ENCODE results near the gene TMEM175. TPM values are rescaled to one million over a fixed set of nuclear protein-coding genes. Genes with fewer than 3 reads are reported as not detected.

Gene TMEM175
- total and polyA plus RNA-seq, 2 donors (not counting 1 experiment from before 2014, with no cell fraction given), result 44.4 to 432 TPM

GRCh38 chr4:985123-985830, 53.0 kb downstream of the TMEM175 start:
- TF ChIP-seq CTCF (IDR thresholded peaks at IDR 0.05), result no peak
- Histone ChIP-seq H4K20me1 (ENCODE audit: control insufficient read depth, insufficient read depth, low read length, poor library complexity, severe bottlenecking) (peaks cover 14% of the 10 kb centered on the region), H3K9me3 (ENCODE audit: control extremely low read depth in 1 of 3, control insufficient read depth in 2 of 3, insufficient read depth in 1 of 3, low read length in 2 of 3) (no peaks in the 10 kb centered on the region), H3K4me2 (replicated peaks; ENCODE audit: low read depth, low read length, poor library complexity, severe bottlenecking) (peak overlapping the region; percentile 72), H3K36me3 (replicated peaks in 1 of 2; ENCODE audit: control extremely low read depth in 1 of 2, control insufficient read depth in 1 of 2, extremely low read depth in 1 of 2, insufficient read depth in 2 of 2, low read length in 1 of 2) (no peaks in the 10 kb centered on the region), H3K9ac (ENCODE audit: low read length) (peak overlapping the region; percentile 44), H3K4me3 (ENCODE audit: control extremely low read depth in 1 of 5, extremely low read depth in 1 of 5, insufficient read depth in 1 of 5, low read depth in 2 of 5, low read length in 4 of 5) (peak overlapping the region in 4 of 5 experiments; percentile 26 to 46 (median 42)), H3K4me1 (ENCODE audit: control insufficient read depth in 2 of 2, insufficient read depth in 2 of 2, low read length in 2 of 2) (peaks cover 25 to 26% of the 10 kb centered on the region in 2 donors), H3K27ac (ENCODE audit: low read length in 2 of 2) (no peak overlapping the region), H3K27me3 (replicated peaks in 1 of 4; ENCODE audit: control extremely low read depth in 1 of 4, control insufficient read depth in 3 of 4, insufficient read depth in 4 of 4, low read length in 3 of 4) (no peaks in the 10 kb centered on the region), H3K79me2 (ENCODE audit: control insufficient read depth, insufficient read depth, low read length) (peaks cover 15% of the 10 kb centered on the region), H2AFZ (ENCODE audit: insufficient read depth, low read depth, low read length, poor library complexity, severe bottlenecking) (peak overlapping the region; percentile 72)
- peak overlapping the region; percentile 26 for H3K27ac Mint-ChIP-seq
- ChIA-PET CTCF (interaction anchor here (0.6 to 6.7 kb wide), 3 partner anchors 9 to 244 kb away, joined by 3 to 90 read pairs (median 3); no protein-coding TSS in a partner anchor), POLR2A (interaction anchor here (0.5 kb wide), 1 partner anchor 65 kb away, joined by 5 read pairs; no protein-coding TSS in a partner anchor)
- DNase-seq (peak; percentile 58), ATAC-seq (ENCODE audit: low read depth) (peak; percentile 37)
- peak overlapping the region; percentile 91 for H3K4me3 Mint-ChIP-seq
- H3K27me3 Mint-ChIP-seq, result no peaks in the 10 kb centered on the region
- WGBS (ENCODE audit: insufficient coverage), result 14% methylated on average over 17 of the region's 23 CpGs
- no peaks in the 10 kb centered on the region for H3K9me3 Mint-ChIP-seq (ENCODE audit: insufficient read depth)
- H3K4me1 Mint-ChIP-seq, result peaks cover 23% of the 10 kb centered on the region
- intact Hi-C loops (cut with micrococcal nuclease), result loop anchor here (5.0 to 10.0 kb wide), 2 partner anchors 88 to 740 kb away; no protein-coding TSS in a partner anchor

- Mint-ChIP-seq H3K4me3 (peak overlapping the region; percentile 91), H3K9me3 (ENCODE audit: insufficient read depth) (no peaks in the 10 kb centered on the region), H3K27ac (peak overlapping the region; percentile 88), H3K4me1 (peaks cover 23% of the 10 kb centered on the region), H3K27me3 (no peaks in the 10 kb centered on the region)
- DNase-seq (no peak), ATAC-seq (ENCODE audit: low read depth) (peak; percentile 3)
- no peaks in the 10 kb centered on the region for H3K36me3 ChIP-seq (replicated peaks in 1 of 2; ENCODE audit: control extremely low read depth in 1 of 2, control insufficient read depth in 1 of 2, extremely low read depth in 1 of 2, insufficient read depth in 2 of 2, low read length in 1 of 2)
- H2AFZ ChIP-seq (ENCODE audit: insufficient read depth, low read depth, low read length, poor library complexity, severe bottlenecking), result peak overlapping the region; percentile 92
- peak overlapping the region; percentile 19 to 76 for H3K27ac ChIP-seq (ENCODE audit: low read length in 2 of 2)
- CTCF ChIA-PET, result interaction anchor here (0.8 to 6.7 kb wide), 27 partner anchors 12 to 744 kb away, joined by 3 to 90 read pairs (median 4); partner anchors contain the start of genes ATP5ME, DGKQ, GAK and MYL5
- intact Hi-C loops (cut with micrococcal nuclease), result loop anchor here (2.0 to 10.0 kb wide), 5 partner anchors 24 to 742 kb away; partner anchors contain the start of gene FGFRL1
- peak overlapping the region; percentile 52 to 83 (median 68) for H3K4me3 ChIP-seq (ENCODE audit: control extremely low read depth in 1 of 5, extremely low read depth in 1 of 5, insufficient read depth in 1 of 5, low read depth in 2 of 5, low read length in 4 of 5)
- under 1% methylated on average over 13 of the region's 14 CpGs for WGBS (ENCODE audit: insufficient coverage)
- TF ChIP-seq EZH2 (IDR thresholded peaks at IDR 0.05; ENCODE audit: borderline replicate concordance, insufficient read depth, low read depth, low read length, poor library complexity, severe bottlenecking) (no peak), CTCF (IDR thresholded peaks at IDR 0.05) (no peak)
- H3K79me2 ChIP-seq (ENCODE audit: control insufficient read depth, insufficient read depth, low read length), result peaks cover 15% of the 10 kb centered on the region
- H3K9me3 ChIP-seq (ENCODE audit: control extremely low read depth in 1 of 3, control insufficient read depth in 2 of 3, insufficient read depth in 1 of 3, low read length in 2 of 3), result no peaks in the 10 kb centered on the region
- H3K4me2 ChIP-seq (replicated peaks; ENCODE audit: low read depth, low read length, poor library complexity, severe bottlenecking), result peak overlapping the region; percentile 86
- no peaks in the 10 kb centered on the region for H3K27me3 ChIP-seq (replicated peaks in 1 of 4; ENCODE audit: control extremely low read depth in 1 of 4, control insufficient read depth in 3 of 4, insufficient read depth in 4 of 4, low read length in 3 of 4)
- POLR2A ChIA-PET, result interaction anchor here (1.0 to 1.7 kb wide), 5 partner anchors 24 to 244 kb away, joined by 3 to 8 read pairs (median 4); partner anchors contain the start of genes GAK and TMEM175
- peak overlapping the region; percentile 71 for H3K9ac ChIP-seq (ENCODE audit: low read length)
- H3K4me1 ChIP-seq (ENCODE audit: control insufficient read depth in 2 of 2, insufficient read depth in 2 of 2, low read length in 2 of 2), result peaks cover 25 to 26% of the 10 kb centered on the region in 2 donors
- H4K20me1 ChIP-seq (ENCODE audit: control insufficient read depth, insufficient read depth, low read length, poor library complexity, severe bottlenecking), result peaks cover 14% of the 10 kb centered on the region
These were observed 54.2 kb downstream of the TMEM175 start for GRCh38 chr4:986428-986878.
